ENCODE measurements around the gene PSMD6.

Gene PSMD6

GRCh38 chr3:63961891-63962290 lies 61.4 kb downstream of the PSMD6 start:
- Histone ChIP-seq H3K36me3 (ENCODE audit: insufficient read depth, low read length) (no peaks in the 10 kb centered on the region), H3K9ac (ENCODE audit: insufficient read length) (no peak overlapping the region), H3K9me3 (ENCODE audit: low read depth, low read length) (no peaks in the 10 kb centered on the region), H3K27ac (no peak overlapping the region), H3K4me3 (no peak overlapping the region)
- no peak for DNase-seq (ENCODE audit: low read depth, low spot score)
- no peak for TF ChIP-seq POLR2AphosphoS5 (IDR thresholded peaks at IDR 0.05; ENCODE audit: borderline replicate concordance, low read depth, low read length)
- TF ChIP-seq FOXP2 (optimal IDR thresholded peaks at IDR 0.05; ENCODE audit: control extremely low read depth, extremely low read length, insufficient read depth) = no peak
- no peak for TF ChIP-seq EZH2 (IDR thresholded peaks at IDR 0.05)
